ENCODE measurements around the gene MSH5. TPM values are rescaled to one million over a fixed set of nuclear protein-coding genes. Genes with fewer than 3 reads are reported as not detected.

Gene MSH5
- total RNA-seq, 4 donors from 2014 or later: 12.6 to 60.1 (median 17.2) TPM

DNA sequence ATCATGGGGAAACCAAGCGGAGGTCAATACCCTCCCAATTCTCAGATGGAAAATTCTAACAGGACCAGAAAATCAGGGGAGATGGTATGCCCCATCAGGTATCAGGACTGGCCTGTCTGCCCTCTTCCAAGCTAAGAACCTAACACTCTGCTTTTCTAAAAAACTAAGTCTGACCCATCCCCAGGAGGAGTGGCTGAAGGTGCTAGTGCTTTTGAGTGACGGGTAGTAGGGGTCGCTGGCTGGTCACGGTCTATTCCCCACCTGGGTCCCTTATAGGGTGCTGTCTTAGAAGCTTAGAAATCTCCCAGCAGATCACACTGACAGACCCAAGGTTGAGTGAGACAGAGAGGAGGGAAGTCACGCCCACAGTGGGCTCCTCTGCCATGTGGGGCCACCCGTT is 46.3 kb upstream of the MSH5 start:
- H3K4me3 ChIP-seq: no peak overlapping the region
- H3K9me3 ChIP-seq: no peaks in the 10 kb centered on the region
- WGBS: 87% methylated on average over 5 of the region's 6 CpGs
- H3K4me1 ChIP-seq: no peaks in the 10 kb centered on the region
- TF ChIP-seq POLR2A (IDR thresholded peaks at IDR 0.05) (no peak), POLR2AphosphoS5 (IDR thresholded peaks at IDR 0.05) (no peak), EP300 (IDR thresholded peaks at IDR 0.05) (no peak)
- TF ChIP-seq, protein P1, sequence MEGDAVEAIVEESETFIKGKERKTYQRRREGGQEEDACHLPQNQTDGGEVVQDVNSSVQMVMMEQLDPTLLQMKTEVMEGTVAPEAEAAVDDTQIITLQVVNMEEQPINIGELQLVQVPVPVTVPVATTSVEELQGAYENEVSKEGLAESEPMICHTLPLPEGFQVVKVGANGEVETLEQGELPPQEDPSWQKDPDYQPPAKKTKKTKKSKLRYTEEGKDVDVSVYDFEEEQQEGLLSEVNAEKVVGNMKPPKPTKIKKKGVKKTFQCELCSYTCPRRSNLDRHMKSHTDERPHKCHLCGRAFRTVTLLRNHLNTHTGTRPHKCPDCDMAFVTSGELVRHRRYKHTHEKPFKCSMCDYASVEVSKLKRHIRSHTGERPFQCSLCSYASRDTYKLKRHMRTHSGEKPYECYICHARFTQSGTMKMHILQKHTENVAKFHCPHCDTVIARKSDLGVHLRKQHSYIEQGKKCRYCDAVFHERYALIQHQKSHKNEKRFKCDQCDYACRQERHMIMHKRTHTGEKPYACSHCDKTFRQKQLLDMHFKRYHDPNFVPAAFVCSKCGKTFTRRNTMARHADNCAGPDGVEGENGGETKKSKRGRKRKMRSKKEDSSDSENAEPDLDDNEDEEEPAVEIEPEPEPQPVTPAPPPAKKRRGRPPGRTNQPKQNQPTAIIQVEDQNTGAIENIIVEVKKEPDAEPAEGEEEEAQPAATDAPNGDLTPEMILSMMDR (IDR thresholded peaks at IDR 0.05): no peak
- no peak overlapping the region for H3K27ac ChIP-seq
- H3K36me3 ChIP-seq: peaks cover 91% of the 10 kb centered on the region
- DNase-seq (ENCODE audit: low spot score in 2 of 2): no peak
- H3K27me3 ChIP-seq: no peaks in the 10 kb centered on the region

DNA sequence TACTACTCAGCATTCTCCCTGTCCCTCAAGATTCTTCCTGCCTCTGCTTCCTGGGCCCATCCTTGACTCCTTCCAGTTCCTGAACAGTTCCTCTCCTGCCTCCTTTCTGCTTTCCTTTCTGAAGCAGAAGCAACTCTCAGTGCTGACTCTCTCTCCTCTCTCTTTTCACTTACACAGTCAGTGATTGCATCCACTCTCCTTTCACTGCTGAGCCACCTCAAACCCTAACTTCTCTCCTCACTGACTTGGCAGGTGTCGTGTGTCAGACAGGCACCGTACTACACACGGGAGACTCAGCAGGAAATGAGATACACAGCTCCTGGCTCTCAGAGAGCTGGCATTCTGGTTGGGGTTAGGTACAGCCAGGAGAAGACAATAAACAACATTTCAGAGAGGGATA is 42.2 kb upstream of the MSH5 start:
- no peak overlapping the region for H3K27ac ChIP-seq
- WGBS: 28% methylated on average over 3 of the region's 3 CpGs
- H3K9me3 ChIP-seq: no peaks in the 10 kb centered on the region
- TF ChIP-seq POLR2A (IDR thresholded peaks at IDR 0.05) (no peak), POLR2AphosphoS5 (IDR thresholded peaks at IDR 0.05) (no peak), EP300 (IDR thresholded peaks at IDR 0.05) (no peak)
- TF ChIP-seq, protein P1 (IDR thresholded peaks at IDR 0.05): no peak
- peaks cover 62% of the 10 kb centered on the region for H3K36me3 ChIP-seq
- no peak overlapping the region for H3K4me3 ChIP-seq
- H3K27me3 ChIP-seq: no peaks in the 10 kb centered on the region
- no peak for DNase-seq (ENCODE audit: low spot score in 2 of 2)
- peaks cover 15% of the 10 kb centered on the region for H3K4me1 ChIP-seq

DNA sequence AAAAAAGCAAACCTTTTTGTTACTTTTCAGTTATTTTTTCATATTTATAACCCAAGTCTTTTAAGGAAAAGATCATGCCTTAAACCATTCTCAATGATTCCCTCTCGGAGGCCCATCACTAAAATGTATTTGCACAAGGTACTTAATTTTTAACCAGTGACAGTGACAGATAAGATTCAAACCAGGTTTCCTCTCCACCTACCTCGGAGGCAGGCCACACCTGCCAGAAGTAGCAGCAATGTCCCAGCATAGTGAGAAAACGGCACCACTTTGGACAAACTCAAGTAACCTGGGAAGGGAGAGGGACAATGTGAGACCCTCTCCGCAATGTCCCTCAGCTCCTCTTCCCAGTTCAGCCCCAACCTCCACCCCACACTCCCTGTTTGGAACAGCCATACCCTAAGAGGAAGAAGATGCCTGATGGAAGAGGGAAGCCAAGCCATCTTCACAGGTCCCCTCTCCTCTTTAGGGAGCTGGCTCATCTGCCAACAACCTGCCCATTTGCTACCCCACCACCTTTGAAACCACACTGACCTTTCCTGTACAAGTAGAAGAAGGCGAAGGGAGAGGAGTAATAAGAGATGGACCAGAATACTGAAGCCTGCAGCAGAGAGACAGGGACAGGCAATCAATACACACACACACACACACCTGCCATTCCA is 38.9 kb upstream of the MSH5 start:
- Histone ChIP-seq H3K4me3 (peak overlapping the region; percentile 69), H3K9me3 (no peaks in the 10 kb centered on the region), H3K4me1 (peaks cover 20% of the 10 kb centered on the region), H3K27me3 (no peaks in the 10 kb centered on the region), H3K36me3 (peaks cover 30% of the 10 kb centered on the region), H3K27ac (no peak overlapping the region)
- 86% methylated on average over 5 of the region's 5 CpGs for WGBS
- TF ChIP-seq, protein P1 (IDR thresholded peaks at IDR 0.05): no peak
- no peak for TF ChIP-seq POLR2A (IDR thresholded peaks at IDR 0.05)
- no peak for TF ChIP-seq EP300 (IDR thresholded peaks at IDR 0.05)
- TF ChIP-seq POLR2AphosphoS5 (IDR thresholded peaks at IDR 0.05): no peak
- DNase-seq (ENCODE audit: low spot score in 2 of 2): no peak

DNA sequence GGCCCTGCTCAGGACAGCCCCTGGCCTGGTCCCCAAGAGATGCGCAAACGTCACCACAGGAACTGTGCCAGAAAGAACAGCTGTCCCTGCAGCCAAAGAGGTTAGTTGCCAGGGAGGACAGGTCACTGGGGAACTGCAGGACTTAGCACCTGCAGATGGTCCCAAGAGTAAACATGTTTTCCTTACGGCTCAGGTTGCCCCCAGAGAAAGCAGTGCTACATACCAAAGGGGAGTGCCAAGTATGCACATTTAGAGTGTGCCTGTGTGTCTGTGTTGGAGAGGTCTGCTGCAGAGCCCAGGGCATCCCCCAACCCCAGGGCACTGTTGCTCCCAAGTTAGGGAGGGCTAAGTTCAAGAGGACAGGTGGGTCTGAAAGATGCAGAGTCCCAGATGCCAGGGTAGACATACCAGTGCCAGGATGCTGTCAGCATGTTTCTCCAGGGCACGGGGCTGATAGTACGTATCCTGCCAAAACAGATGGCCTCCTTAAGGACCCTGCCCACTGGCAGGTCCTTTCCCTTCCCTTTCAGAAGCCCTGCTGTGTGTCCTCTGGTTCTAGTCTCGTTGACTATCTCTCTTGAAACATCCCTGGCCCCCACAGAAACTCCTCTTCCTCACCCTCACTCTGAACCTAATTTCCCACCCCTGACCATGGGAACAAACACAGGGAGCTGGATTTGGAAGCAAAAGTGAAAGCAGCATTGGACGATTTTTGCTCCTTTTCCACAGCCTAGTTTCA is 38.0 kb upstream of the MSH5 start:
- H3K27me3 ChIP-seq: no peaks in the 10 kb centered on the region
- H3K36me3 ChIP-seq: peaks cover 20% of the 10 kb centered on the region
- peaks cover 20% of the 10 kb centered on the region for H3K4me1 ChIP-seq
- H3K9me3 ChIP-seq: no peaks in the 10 kb centered on the region
- H3K27ac ChIP-seq: peak overlapping the region; percentile 96
- TF ChIP-seq, protein P1 (IDR thresholded peaks at IDR 0.05): no peak
- TF ChIP-seq POLR2A (IDR thresholded peaks at IDR 0.05): no peak
- TF ChIP-seq POLR2AphosphoS5 (IDR thresholded peaks at IDR 0.05): no peak
- no peak for TF ChIP-seq EP300 (IDR thresholded peaks at IDR 0.05)
- DNase-seq (ENCODE audit: low spot score in 2 of 2): no peak
- WGBS: 21% methylated on average over 7 of the region's 7 CpGs
- peak overlapping the region; percentile 69 for H3K4me3 ChIP-seq

DNA sequence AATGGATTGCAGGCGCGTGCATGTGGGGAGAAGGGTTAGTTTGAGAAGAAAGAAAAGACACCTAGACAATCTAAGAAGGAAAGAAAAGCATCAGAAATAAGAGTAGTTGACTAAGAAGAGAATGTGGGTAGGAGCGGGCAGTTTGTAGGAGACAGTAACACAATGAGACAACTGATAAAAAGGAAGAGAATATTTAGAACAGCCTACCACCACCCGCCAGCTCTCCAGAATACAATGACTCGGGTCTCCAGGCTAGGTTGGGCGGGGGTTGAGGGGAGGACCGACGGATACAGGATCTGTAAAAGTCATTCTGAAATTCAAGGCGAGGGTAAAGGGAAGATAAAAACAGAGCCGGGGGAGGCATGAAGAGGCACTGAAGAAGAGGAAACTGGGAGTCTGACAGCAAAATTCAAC is 37.4 kb upstream of the MSH5 start:
- Histone ChIP-seq H3K27ac (peak overlapping the region; percentile 96), H3K36me3 (peaks cover 15% of the 10 kb centered on the region), H3K27me3 (no peaks in the 10 kb centered on the region), H3K9me3 (no peaks in the 10 kb centered on the region), H3K4me3 (peak overlapping the region; percentile 69), H3K4me1 (peaks cover 20% of the 10 kb centered on the region)
- WGBS: under 1% methylated on average over 10 of the region's 10 CpGs
- no peak for DNase-seq (ENCODE audit: low spot score in 2 of 2)
- no peak for TF ChIP-seq POLR2A (IDR thresholded peaks at IDR 0.05)
- TF ChIP-seq EP300 (IDR thresholded peaks at IDR 0.05): no peak
- TF ChIP-seq POLR2AphosphoS5 (IDR thresholded peaks at IDR 0.05): no peak
- TF ChIP-seq, protein P1 (IDR thresholded peaks at IDR 0.05): no peak
